Measurements from ENCODE around the gene KDSR.

Gene KDSR

DNA sequence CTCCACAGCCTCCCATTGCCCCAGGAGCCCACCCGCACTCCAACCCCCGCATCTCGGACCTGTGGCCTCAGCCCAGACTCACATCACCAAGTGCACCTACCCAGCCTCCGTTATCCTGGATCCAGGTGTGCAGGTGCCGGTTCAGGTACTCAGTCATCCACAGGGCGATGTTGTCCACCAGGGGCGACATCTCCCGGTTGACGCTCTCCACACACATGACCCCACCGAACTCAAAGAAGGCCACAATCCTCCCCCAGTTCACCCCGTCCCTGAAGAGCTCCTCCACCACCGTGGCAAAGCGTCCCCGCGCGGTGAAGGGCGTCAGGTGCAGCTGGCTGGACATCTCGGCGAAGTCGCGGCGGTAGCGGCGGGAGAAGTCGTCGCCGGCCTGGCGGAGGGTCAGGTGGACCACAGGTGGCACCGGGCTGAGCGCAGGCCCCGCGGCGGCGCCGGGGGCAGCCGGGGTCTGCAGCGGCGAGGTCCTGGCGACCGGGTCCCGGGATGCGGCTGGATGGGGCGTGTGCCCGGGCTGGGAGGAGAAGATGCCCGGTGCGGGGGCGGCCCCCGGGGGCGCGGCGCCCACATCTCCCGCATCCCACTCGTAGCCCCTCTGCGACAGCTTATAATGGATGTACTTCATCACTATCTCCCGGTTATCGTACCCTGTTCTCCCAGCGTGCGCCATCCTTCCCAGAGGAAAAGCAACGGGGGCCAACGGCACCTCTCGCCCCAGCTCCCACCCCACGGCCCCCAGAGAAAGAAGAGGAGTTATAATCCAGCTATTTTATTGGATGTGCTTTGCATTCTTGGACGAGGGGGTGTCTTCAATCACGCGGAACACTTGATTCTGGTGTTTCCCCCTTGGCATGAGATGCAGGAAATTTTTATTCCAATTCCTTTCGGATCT, 48.8 kb downstream of the KDSR start:
- no peak for DNase-seq (ENCODE audit: insufficient read length, low spot score)
- TF ChIP-seq, protein P1, sequence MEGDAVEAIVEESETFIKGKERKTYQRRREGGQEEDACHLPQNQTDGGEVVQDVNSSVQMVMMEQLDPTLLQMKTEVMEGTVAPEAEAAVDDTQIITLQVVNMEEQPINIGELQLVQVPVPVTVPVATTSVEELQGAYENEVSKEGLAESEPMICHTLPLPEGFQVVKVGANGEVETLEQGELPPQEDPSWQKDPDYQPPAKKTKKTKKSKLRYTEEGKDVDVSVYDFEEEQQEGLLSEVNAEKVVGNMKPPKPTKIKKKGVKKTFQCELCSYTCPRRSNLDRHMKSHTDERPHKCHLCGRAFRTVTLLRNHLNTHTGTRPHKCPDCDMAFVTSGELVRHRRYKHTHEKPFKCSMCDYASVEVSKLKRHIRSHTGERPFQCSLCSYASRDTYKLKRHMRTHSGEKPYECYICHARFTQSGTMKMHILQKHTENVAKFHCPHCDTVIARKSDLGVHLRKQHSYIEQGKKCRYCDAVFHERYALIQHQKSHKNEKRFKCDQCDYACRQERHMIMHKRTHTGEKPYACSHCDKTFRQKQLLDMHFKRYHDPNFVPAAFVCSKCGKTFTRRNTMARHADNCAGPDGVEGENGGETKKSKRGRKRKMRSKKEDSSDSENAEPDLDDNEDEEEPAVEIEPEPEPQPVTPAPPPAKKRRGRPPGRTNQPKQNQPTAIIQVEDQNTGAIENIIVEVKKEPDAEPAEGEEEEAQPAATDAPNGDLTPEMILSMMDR (IDR thresholded peaks at IDR 0.05; ENCODE audit: insufficient read depth, missing control alignments): no peak
- FAIRE-seq: no peak

DNA sequence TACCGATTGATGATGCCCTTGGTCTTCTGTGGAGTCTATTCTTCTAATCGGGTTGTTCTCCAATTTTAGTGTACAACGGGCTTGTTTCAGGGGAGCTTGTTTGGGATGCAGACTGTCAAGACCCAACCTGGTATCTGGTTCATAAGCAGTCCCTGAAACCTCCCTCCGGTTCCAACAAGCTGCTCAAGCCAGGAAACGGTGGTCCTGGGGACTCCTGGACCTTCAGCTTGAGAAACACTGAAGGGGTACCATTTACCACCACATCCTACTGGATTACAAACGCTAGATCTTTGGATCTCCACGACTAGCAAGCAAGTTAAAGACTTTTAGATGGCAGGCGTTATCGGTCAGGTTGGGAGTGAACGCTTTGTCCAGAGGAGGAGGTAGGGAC, 49.5 kb downstream of the KDSR start:
- FAIRE-seq (no peak), DNase-seq (ENCODE audit: insufficient read length, low spot score) (no peak)
- TF ChIP-seq, protein P1 (IDR thresholded peaks at IDR 0.05; ENCODE audit: insufficient read depth, missing control alignments): no peak

DNA sequence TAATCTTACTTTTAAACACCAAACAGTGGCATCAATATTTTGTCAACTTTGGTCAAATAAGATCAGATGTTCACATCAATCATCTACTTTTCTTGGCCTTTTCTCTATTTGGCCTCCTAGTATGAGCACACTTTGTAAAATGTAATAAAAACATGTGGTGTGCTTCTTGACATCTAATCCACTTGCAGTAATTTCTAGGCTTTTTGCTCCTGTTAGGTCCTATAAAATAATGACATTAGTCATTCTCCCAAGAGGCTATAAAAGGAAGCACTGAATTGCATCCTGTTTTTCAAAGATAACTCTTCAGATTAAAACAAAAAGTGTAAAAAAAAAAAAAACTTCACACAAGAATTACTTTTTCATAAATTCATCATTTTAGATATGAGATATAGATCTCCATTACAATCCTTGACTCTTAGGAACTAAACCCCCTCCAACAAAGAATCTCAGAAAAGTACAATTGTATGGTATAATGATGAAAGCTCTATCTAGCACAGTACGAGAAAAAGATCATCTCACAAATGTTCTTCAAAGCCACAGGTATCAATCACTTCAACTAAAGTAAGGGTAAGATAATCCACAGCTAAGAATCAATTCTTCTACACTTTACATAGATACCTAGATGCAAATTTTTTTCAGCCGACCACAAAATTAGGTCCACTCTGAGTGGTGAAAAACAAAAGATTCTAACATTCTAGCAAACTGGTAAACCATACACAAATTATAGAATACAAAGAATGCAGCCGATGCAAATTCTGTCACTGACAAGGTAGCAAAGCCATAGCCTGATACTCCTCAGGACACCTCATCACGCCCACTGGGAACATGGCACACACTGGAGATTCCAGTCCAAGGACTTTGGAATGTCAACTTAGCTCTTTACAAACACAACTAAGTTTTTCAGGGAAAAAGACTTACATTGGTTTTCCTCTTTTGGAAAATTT, 50.1 kb downstream of the KDSR start:
- DNase-seq (ENCODE audit: insufficient read length, low spot score) (no peak), FAIRE-seq (no peak)
- TF ChIP-seq, protein P1 (IDR thresholded peaks at IDR 0.05; ENCODE audit: insufficient read depth, missing control alignments): no peak

DNA sequence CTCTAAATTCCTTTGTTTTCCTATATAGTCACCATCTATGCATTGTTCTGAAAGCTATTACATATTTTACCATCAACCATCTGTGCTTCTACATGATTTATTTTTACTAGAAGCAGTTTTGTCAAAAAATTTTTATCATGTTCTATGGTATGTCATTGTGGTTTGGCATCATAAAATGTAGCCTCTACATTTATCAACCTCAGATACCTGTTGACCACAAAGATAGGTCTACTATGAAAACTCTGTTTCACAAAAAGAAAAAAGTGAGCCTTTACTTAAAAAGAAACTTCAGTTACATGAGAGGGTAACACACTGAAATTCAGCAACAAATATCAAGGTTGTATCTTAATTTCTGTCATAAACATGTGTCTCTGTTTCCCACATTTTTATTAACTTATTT, 51.1 kb downstream of the KDSR start:
- DNase-seq (ENCODE audit: insufficient read length, low spot score) (no peak), FAIRE-seq (no peak)
- TF ChIP-seq, protein P1 (IDR thresholded peaks at IDR 0.05; ENCODE audit: insufficient read depth, missing control alignments): no peak

DNA sequence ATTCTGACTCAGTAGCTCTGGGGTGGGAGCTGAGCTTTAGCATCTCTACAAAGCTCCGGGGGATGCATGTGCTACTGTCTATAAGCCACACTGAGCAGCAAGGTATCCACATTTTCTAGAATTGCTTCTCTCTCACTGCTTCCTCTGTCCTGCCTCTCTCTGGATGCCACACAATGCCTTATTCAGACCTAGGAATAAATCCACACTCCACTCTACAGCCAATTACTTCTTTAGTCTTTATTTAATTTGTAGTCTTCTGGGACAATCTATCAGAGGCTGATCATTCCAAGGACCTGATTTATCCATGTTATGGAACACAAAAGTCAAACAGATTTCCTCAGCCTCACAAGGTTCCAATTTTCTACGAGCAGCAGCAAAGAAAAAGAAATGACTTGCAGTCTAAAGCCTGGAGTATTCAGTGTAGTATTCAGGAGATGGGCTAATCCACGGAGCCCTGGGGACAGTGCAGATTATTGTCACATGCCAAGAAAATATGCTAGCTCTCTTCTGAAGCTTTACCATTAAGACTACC, 51.8 kb downstream of the KDSR start:
- FAIRE-seq (no peak), DNase-seq (ENCODE audit: insufficient read length, low spot score) (no peak)
- TF ChIP-seq, protein P1 (IDR thresholded peaks at IDR 0.05; ENCODE audit: insufficient read depth, missing control alignments): no peak

DNA sequence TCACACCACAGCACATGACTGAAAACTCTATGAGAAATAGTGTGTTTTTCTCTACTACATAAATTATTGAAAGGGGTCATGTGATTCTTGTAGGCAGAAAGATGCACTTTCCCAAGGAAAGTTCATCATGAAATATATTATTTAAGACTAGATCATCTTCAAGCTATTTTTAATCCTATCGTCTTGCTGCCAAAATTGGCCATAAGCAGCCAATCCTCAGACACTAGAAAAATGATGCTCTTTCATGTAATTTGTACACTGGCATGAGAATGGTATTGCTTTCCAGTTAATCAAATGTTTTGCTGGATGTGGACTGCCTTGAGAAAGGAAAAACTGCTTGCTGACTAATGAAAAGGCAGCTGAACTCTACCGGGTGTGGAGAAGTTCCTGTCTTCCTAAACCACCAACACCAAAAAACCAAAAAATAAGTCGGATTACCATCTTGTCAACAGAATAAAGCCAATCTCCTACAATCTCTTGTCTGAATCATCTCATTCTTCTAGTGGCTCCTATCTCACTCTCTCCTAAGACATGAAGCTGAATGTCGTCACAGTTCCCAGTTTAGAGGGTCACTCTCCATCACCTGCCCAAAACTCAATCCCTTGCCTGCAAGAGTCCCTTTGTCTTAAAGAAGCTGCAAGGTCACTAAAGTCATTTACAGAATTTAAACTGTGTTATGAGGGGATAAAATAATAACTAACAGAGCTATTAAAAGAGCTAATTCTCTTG, 52.8 kb downstream of the KDSR start:
- FAIRE-seq: no peak
- TF ChIP-seq, protein P1 (IDR thresholded peaks at IDR 0.05; ENCODE audit: insufficient read depth, missing control alignments): no peak
- DNase-seq (ENCODE audit: insufficient read length, low spot score): no peak

All from D721Med (cell line).